OCI-LY3 (cell line): Measurements from ENCODE around the gene PHC2.

Experiments used
- H2AFZ ChIP-seq: fragments of 200-600, 300-600 bp; shearing (Covaris generic); 2 replicates; pipeline ENCODE4 v1.6.0; 2014; ENCODE audit warnings: antibody characterized with exemption, low read depth, low read length
- H3K27ac ChIP-seq: fragments of 200-600, 300-600 bp; sonication (generic); 2 replicates; pipeline ENCODE4 v1.5.1; 2014; ENCODE audit warnings: mild to moderate bottlenecking, low read length, moderate library complexity, mixed read lengths
- H3K27me3 ChIP-seq: fragments of 200-600, 300-600 bp; sonication (generic); 2 replicates; pipeline ENCODE4 v1.6.1; 2014; ENCODE audit warnings: low read depth, low read length, mixed read lengths
- H3K36me3 ChIP-seq: fragments of 200-600, 300-600 bp; sonication (generic); replicated peaks from 2 replicates; pipeline ENCODE3; 2014; ENCODE audit warnings: low read depth, low read length, mixed read lengths
- H3K4me1 ChIP-seq: fragments of 300-600, 200-600 bp; sonication (generic); 2 replicates; pipeline ENCODE4 v1.6.1; 2014; ENCODE audit warnings: low read length, mixed read lengths
- H3K4me2 ChIP-seq: fragments of 200-600, 300-600 bp; sonication (generic); 2 replicates; pipeline ENCODE4 v1.6.1; 2014; ENCODE audit warnings: low read length, mixed read lengths
- H3K4me3 ChIP-seq: fragments of 300-600, 200-600 bp; sonication (generic); 2 replicates; pipeline ENCODE4 v1.5.1; 2014; ENCODE audit warnings: antibody characterized with exemption, mild to moderate bottlenecking, low read length, moderate library complexity
- H3K79me2 ChIP-seq: fragments of 300-600, 200-600 bp; shearing (Covaris generic); 2 replicates; pipeline ENCODE4 v1.6.1; 2014; ENCODE audit warnings: mild to moderate bottlenecking, low read length, mixed read lengths
- H3K9ac ChIP-seq: fragments of 300-600, 200-600 bp; shearing (Covaris generic); 2 replicates; pipeline ENCODE4 v1.6.0; 2014; ENCODE audit warnings: mild to moderate bottlenecking, low read length, moderate library complexity
- H3K9me3 ChIP-seq: fragments of 200-600, 300-600 bp; shearing (Covaris generic); 2 replicates; pipeline ENCODE4 v1.6.1; 2014; ENCODE audit warnings: low read length, mixed read lengths; ENCODE audit not compliant: insufficient read depth
- H4K20me1 ChIP-seq: fragments of 200-600, 300-600 bp; sonication (generic); 2 replicates; pipeline ENCODE4 v1.6.1; 2016; ENCODE audit warnings: low read length, mixed read lengths; ENCODE audit not compliant: insufficient read depth
- CTCF ChIP-seq: fragments of 200-600, 300-600 bp; sonication (generic); IDR thresholded peaks from 2 replicates; pipeline ENCODE4 v1.5.1; 2014; ENCODE audit warnings: antibody characterized with exemption, low read length, low read depth
- EZH2phosphoT487 ChIP-seq: fragments of 200-600 bp; shearing (Covaris generic); IDR thresholded peaks from 2 replicates; pipeline ENCODE4 v1.6.1; 2018; ENCODE audit warnings: antibody characterized with exemption, mixed run types, low read depth

Gene PHC2

GRCh38 chr1:33284049-33284448 is 146.8 kb downstream of the PHC2 start:
- Histone ChIP-seq H4K20me1 (no peaks in the 10 kb centered on the region), H3K4me2 (no peak overlapping the region), H3K4me1 (no peaks in the 10 kb centered on the region), H3K4me3 (no peak overlapping the region), H3K27ac (no peak overlapping the region), H2AFZ (no peak overlapping the region), H3K79me2 (no peaks in the 10 kb centered on the region), H3K9me3 (no peaks in the 10 kb centered on the region), H3K36me3 (peaks cover 3% of the 10 kb centered on the region), H3K9ac (no peak overlapping the region), H3K27me3 (no peaks in the 10 kb centered on the region)
- TF ChIP-seq CTCF (no peak), EZH2phosphoT487 (no peak)

GRCh38 chr1:33282791-33283190 is 148.1 kb downstream of the PHC2 start:
- Histone ChIP-seq H3K9ac (no peak overlapping the region), H3K27ac (no peak overlapping the region), H2AFZ (no peak overlapping the region), H3K27me3 (no peaks in the 10 kb centered on the region), H3K9me3 (no peaks in the 10 kb centered on the region), H4K20me1 (no peaks in the 10 kb centered on the region), H3K4me1 (no peaks in the 10 kb centered on the region), H3K36me3 (peaks cover 3% of the 10 kb centered on the region), H3K4me3 (no peak overlapping the region), H3K4me2 (no peak overlapping the region), H3K79me2 (no peaks in the 10 kb centered on the region)
- TF ChIP-seq EZH2phosphoT487 (no peak), CTCF (no peak)

GRCh38 chr1:33281554-33282303 is 149.2 kb downstream of the PHC2 start:
- H3K36me3 ChIP-seq = peaks cover 3% of the 10 kb centered on the region
- TF ChIP-seq CTCF (no peak), EZH2phosphoT487 (no peak)
- H3K27me3 ChIP-seq = no peaks in the 10 kb centered on the region
- H3K4me2 ChIP-seq = no peak overlapping the region
- no peaks in the 10 kb centered on the region for H3K9me3 ChIP-seq
- no peaks in the 10 kb centered on the region for H4K20me1 ChIP-seq
- no peak overlapping the region for H3K4me3 ChIP-seq
- no peaks in the 10 kb centered on the region for H3K4me1 ChIP-seq
- H3K27ac ChIP-seq = no peak overlapping the region
- no peak overlapping the region for H2AFZ ChIP-seq
- H3K79me2 ChIP-seq = no peaks in the 10 kb centered on the region
- no peak overlapping the region for H3K9ac ChIP-seq

GRCh38 chr1:33280091-33280661 is 150.7 kb downstream of the PHC2 start:
- no peaks in the 10 kb centered on the region for H3K9me3 ChIP-seq
- no peaks in the 10 kb centered on the region for H3K27me3 ChIP-seq
- H4K20me1 ChIP-seq = peaks cover 2% of the 10 kb centered on the region; the same call in 1 of the 2 replicates
- H3K4me1 ChIP-seq = no peaks in the 10 kb centered on the region
- H3K36me3 ChIP-seq = peaks cover 3% of the 10 kb centered on the region
- TF ChIP-seq EZH2phosphoT487 = no peak
- H3K4me2 ChIP-seq = no peak overlapping the region
- no peak overlapping the region for H3K4me3 ChIP-seq
- no peak overlapping the region for H3K9ac ChIP-seq
- H2AFZ ChIP-seq = no peak overlapping the region
- no peaks in the 10 kb centered on the region for H3K79me2 ChIP-seq
- no peak overlapping the region for H3K27ac ChIP-seq
